T-helper 9 cell (primary cell): ENCODE results near the gene SAMHD1.
"Not testable (repeated sequence)": the region's sequence is repeated elsewhere in the genome, so short reads cannot be mapped to it uniquely, and the experiment has no call there.

Experiments
- DNase-seq: peaks from one replicate; pipeline ENCODE4 v3.0.0-alpha.2; 2020

Gene SAMHD1

DNA sequence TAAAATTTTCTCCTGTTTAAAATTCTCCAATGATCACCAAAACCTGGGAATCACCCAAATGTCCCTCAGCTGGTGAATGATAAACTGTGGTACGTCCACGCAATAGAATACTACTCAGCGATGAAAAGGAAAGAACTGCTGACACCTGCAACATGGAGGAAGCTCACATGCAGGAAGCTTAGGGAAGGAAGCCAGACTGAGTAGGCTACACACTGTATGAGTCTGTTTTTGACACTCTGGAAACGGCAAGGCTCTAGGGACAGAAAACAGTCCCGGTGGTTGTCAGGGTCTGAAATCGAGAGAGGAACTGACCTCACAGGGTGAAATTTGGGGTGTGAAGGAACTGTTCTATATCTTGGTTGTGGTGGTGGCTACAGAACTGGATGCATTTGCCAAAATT, 100.7 kb downstream of the SAMHD1 start:
- DNase-seq, result no peak

DNA sequence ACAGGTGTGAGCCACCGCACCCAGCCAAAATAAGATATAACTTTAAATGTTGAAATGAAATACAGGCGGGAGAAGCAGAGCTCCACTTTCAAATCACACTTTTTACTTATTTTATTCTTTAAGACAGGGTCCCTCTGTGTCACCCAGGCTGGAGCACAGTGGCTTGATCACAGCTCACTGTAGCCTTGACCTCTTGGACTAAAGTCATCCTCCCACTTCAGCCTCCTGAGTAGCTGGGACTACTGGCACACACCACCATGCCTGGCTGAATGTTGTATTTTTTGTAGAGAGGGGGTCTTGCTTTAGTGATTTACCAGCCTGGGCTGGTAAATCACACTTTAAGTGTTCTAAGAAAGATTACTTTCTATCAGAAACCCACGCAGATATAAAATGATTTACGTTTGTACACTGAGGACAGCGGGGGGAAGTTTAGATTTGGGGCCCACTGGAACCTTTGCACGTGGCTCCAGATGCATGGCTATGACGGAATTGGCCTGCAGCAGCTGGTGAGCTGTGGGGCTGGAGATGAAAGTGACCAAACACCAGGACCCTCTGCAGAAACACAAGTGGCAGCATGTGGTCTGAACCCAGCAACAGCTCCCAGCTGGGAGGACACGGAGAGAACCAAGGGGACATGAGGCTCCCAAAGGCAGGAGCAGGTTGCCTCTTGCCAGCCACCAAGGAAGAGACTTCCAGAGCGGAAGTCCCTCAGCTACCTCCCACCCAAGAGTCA, 102.0 kb downstream of the SAMHD1 start:
- DNase-seq, result no peak

DNA sequence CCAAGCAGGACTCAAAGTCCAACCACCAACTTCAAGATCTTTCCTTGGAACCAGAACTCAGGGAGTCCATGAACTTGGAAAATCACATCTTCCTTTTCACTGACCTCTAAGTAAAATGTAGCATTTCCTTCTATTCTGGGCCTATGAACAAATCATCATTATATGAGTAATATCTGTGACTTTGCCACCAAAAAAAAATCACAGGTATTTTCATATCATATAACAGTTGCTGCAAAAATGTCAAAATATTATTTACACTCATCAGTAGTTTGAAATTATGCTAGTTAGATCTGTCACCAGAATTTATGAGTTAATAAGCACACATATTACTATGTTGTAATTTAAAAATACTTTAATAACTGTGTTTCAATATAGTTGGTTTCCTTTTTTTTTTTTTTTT, 102.8 kb downstream of the SAMHD1 start:
- DNase-seq, result no peak

DNA sequence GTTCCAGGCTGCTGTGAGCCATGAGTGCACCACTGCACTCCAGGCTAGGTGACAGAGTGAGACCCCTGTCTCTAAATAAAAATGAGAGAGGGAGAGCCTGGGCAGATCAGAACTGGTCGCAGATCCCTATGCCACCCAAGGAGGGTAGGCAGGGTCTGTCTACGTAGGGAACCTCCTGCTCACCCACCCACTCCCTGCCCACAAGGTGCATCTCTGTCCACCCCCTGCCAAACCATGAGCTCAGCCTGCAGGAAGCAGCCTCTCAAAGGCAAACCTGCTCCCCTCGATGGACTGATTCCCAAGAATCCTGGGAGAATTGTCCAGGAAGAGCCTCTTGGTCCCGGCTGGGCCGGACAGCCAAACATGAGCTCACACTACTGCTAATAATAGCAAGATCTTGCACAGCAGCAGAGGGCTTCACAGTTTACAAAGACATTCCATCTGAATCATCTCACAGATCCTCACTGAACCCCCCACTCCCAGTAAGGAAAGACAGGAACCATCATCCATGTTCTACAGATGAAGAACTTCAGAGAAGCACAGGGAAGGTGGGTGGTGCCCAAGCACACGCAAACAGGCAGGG, 103.3 kb downstream of the SAMHD1 start:
- DNase-seq, result no peak

DNA sequence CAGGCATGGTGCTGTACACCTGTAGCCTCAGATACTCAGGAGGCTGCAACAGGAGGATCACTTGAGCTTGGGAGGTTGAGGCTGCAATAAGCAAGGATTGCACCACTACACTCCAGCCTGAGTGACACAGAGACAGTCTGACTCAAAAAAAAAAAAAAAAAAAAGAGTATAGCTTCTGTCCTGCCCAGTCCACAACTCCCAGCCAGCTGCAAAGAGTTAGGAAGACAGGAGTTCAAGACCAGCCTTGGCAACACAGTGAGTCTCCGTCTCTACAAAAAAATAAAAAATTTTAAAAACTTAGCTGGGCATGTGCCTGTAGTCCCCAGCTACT, 103.8 kb downstream of the SAMHD1 start:
- DNase-seq, result no peak

DNA sequence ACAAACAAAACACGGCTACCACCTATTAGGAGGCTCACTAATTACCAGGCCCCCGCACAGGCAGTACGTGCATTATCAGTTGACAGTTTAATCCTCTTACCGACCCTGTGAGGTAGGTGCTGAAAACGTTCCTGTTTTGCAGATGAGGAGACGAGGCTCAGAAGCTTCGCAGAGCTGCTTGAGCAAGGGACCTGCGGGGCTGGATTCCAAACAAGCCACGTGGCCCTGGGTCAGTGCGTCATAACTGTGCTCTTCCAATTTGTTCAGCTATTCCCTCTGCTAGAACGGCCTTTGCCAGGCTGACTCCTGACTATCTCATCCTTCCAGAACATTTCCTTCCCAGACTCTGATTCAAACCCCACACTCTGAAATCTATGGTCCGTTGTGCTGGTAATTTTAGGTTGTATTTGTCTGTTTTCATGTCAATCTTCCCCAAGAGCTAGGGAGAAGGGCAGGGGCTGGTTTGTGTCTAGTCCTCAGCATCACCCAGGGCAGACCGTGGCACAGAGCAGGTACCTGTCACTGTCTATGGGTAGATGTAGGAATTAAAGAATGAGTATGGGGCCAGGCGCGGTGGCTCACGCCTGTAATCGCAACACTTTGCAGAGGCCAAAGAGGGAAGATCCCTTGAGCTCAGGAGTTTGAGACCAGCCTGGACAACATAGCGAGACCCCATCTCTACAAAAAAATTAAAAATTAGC, 104.3 kb downstream of the SAMHD1 start:
- DNase-seq, result no peak

DNA sequence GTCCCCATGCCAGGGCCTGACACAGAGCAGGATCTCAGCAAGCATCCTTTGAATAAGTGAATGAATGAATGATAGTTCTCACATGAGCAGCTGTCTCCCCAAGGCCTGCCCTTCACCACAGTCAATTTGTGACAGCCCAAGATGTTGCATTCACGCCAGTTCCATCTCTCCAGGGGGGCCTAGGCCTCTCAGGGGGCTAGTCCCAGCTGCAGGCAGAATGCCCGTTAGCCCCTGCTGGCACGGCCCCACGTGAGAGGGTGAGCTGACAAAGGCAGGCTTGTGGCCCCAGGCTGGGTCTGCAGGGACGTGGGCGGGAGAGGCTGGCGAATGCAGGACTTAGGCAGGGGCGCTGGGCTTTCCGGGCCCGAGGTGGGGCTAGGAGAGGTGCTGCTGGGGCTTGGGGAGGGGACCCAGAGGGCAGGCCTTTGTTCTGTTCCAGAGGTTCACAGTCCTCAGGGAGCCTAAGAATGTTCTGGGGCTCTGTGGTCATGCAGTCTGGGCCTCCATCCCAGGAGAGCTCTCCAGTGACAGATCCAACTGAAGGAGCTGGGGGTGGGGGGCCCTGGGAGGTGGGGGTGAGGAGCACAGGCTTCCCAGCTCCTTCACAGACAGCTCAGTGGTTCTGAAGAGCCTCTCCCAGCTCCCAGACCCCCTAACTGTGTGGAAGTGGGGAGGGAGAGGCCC, 106.1 kb downstream of the SAMHD1 start:
- no peak for DNase-seq

DNA sequence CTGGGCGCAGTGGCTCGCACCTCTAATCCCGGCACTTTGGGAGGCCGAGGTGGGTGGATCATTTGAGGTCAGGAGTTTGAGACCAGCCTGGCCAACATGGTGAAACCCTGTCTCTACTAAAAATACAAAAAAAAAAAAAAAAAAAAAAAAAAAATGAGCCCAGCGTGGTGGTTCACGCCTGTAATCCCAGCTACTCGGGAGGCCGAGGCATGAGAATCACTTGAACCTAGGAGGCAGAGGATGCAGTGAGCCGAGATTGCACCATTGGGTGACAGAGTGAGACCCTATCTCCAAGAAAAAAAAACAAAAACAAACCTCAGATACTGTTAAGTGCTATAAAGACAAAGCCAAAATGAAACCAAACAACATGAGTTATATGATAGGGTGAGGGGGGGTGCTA, 110.5 kb downstream of the SAMHD1 start:
- DNase-seq, result not testable (repeated sequence)
